ENCODE data around the gene OSBPL3.

GRCh38 chr7:24755541-24756407 is 224.2 kb downstream of the OSBPL3 start:
- TF ChIP-seq CTCF (IDR thresholded peaks at IDR 0.05 in 4 of 5, conservative IDR thresholded peaks at IDR 0.05 in 1 of 5) (no peak), POLR2A (IDR thresholded peaks at IDR 0.05) (no peak)

Data from gastrocnemius medialis (tissue), 4 donors.